ENCODE data around the gene MOSMO. TPM values are rescaled to one million over a fixed set of nuclear protein-coding genes. Genes with fewer than 3 reads are reported as not detected.
A peak's percentile ranks its signal among the peaks of the same experiment; 100 is the strongest.

The MOSMO gene
- total and polyA plus RNA-seq, 2 of the 13 experiments (the other 11 are each of a cell fraction or from before 2014, with no cell fraction given) = 26.7 to 32.6 TPM

GRCh38 chr16:22008215-22009059 lies 526 bp downstream of the MOSMO start (continued):
- TF ChIP-seq ZNF577 (CRISPR knock-in tag; IDR thresholded peaks at IDR 0.05; ENCODE audit: borderline replicate concordance, low read depth) (no peak), BRD4 (CRISPR knock-in tag; IDR thresholded peaks at IDR 0.05) (0 out of 2 replicates have a peak, but pooled peaks have one; percentile 38), ZBTB8A (CRISPR knock-in tag; IDR thresholded peaks at IDR 0.05; ENCODE audit: borderline replicate concordance, low read depth) (no peak), BORCS8-MEF2B (CRISPR knock-in tag; IDR thresholded peaks at IDR 0.05) (no peak), E2F1 (CRISPR knock-in tag; IDR thresholded peaks at IDR 0.05) (no peak), ZNF766 (CRISPR knock-in tag; IDR thresholded peaks at IDR 0.05; ENCODE audit: borderline replicate concordance) (no peak), GABPA (IDR thresholded peaks at IDR 0.05; ENCODE audit: low read depth, low read length) (no peak), GABPA (CRISPR knock-in tag; IDR thresholded peaks at IDR 0.05; ENCODE audit: low read depth) (peak; percentile 41; the same call in 1 of the 2 replicates), E2F5 (CRISPR knock-in tag; conservative IDR thresholded peaks at IDR 0.05) (no peak), SAFB2 (CRISPR knock-in tag; IDR thresholded peaks at IDR 0.05; ENCODE audit: borderline replicate concordance, low read depth) (no peak), AKAP8 (CRISPR knock-in tag; IDR thresholded peaks at IDR 0.05) (0 out of 2 replicates have a peak, but pooled peaks have one; percentile 44), TIGD3 (CRISPR knock-in tag; IDR thresholded peaks at IDR 0.05; ENCODE audit: borderline replicate concordance) (no peak), THAP9 (CRISPR knock-in tag; IDR thresholded peaks at IDR 0.05; ENCODE audit: borderline replicate concordance) (peak; percentile 66; the same call in 1 of the 2 replicates), USF2 (IDR thresholded peaks at IDR 0.05; ENCODE audit: low read depth, low read length) (no peak), USF2 (CRISPR knock-in tag; IDR thresholded peaks at IDR 0.05; ENCODE audit: borderline replicate concordance) (no peak), ZFP90 (CRISPR knock-in tag; IDR thresholded peaks at IDR 0.05; ENCODE audit: borderline replicate concordance) (peak; percentile 36; the same call in 1 of the 2 replicates), SKIL (CRISPR knock-in tag; IDR thresholded peaks at IDR 0.05; ENCODE audit: borderline replicate concordance) (no peak)

Data from HepG2 (cell line).